Astrocyte (in vitro differentiated cells and primary cell): ENCODE measurements around the gene PDZD2.

ENCODE experiments used
- EZH2 ChIP-seq: IDR thresholded peaks from 2 replicates; pipeline ENCODE4 v1.6.1; 2012; ENCODE audit warnings: mild to moderate bottlenecking, low read length, inconsistent platforms; ENCODE audit not compliant: insufficient read depth
- TF ChIP-seq, protein P1 (sequence below): IDR thresholded peaks from 2 replicates; pipeline ENCODE4 v1.5.1; 2011; ENCODE audit warnings: low read depth, mild to moderate bottlenecking, inconsistent platforms, low read length, moderate library complexity; ENCODE audit not compliant: insufficient read depth

- no peak for TF ChIP-seq EZH2
- TF ChIP-seq, protein P1, sequence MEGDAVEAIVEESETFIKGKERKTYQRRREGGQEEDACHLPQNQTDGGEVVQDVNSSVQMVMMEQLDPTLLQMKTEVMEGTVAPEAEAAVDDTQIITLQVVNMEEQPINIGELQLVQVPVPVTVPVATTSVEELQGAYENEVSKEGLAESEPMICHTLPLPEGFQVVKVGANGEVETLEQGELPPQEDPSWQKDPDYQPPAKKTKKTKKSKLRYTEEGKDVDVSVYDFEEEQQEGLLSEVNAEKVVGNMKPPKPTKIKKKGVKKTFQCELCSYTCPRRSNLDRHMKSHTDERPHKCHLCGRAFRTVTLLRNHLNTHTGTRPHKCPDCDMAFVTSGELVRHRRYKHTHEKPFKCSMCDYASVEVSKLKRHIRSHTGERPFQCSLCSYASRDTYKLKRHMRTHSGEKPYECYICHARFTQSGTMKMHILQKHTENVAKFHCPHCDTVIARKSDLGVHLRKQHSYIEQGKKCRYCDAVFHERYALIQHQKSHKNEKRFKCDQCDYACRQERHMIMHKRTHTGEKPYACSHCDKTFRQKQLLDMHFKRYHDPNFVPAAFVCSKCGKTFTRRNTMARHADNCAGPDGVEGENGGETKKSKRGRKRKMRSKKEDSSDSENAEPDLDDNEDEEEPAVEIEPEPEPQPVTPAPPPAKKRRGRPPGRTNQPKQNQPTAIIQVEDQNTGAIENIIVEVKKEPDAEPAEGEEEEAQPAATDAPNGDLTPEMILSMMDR = no peak
Measured at GRCh38 chr5:32059761-32060530, 421.0 kb downstream of the PDZD2 start.
